ENCODE data around the gene RBPJL. TPM values are rescaled to one million over a fixed set of nuclear protein-coding genes. Genes with fewer than 3 reads are reported as not detected.

RBPJL gene
- total and polyA plus RNA-seq, 2 of the 8 experiments (the other 6 are each of a cell fraction or from before 2014, with no cell fraction given): 0.67 to 1.3 TPM

DNA sequence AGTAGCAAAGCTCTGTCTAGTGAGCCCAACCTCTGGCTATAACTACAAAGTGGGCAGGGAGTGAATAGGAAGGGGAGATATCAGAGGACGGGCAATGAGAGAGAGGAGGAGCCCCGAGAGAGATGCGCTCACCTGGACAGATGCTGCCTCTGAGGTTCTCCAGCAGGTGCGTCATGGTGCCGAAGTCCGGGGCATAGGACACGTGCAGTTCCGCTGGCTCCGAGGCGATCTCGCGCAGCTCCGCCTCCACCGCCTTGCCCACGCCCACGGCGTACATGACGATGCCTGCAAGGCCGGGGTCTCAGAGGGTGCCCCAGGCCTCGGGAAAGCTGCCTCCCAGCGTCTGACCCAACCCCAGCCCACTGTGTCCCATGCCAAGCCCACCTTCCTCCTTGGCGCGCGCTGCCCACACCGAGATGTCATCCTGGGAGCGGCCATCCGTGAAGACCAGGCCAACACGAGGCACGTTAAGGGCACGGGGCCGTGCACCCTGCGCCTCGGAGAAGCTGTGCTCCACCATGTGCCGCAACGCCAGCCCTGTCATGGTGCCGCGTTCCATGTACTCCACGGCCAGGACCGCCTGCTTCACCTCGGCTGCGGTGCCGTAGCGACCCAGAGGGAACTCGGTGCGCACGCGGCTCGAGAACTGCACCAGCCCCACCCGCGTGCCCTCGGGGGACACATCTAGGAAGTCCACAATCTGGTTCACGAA lies 8.7 kb upstream of the RBPJL start:
- H2AFZ ChIP-seq (ENCODE audit: low read length): no peak overlapping the region
- H3K9ac ChIP-seq (replicated peaks in 1 of 4; ENCODE audit: extremely low read depth in 1 of 4, low read depth in 3 of 4, low read length in 3 of 4): no peak overlapping the region
- H3K23ac ChIP-seq (ENCODE audit: insufficient read length): no peak overlapping the region
- no peak overlapping the region for H2BK120ac ChIP-seq (replicated peaks; ENCODE audit: low read depth, low read length)
- H3K27me3 ChIP-seq (replicated peaks in 1 of 4; ENCODE audit: control insufficient read depth in 3 of 4, extremely low read depth in 1 of 4, insufficient read depth in 3 of 4, low read length in 3 of 4): peaks cover 0 to 7% (median 4%) of the 10 kb centered on the region in 4 experiments; a peak in 3 of 7 replicates
- H3K23me2 ChIP-seq (ENCODE audit: low read depth, low read length): peaks cover 5% of the 10 kb centered on the region; the same call in 1 of the 2 replicates
- DNase-seq (ENCODE audit: low read depth in 1 of 2, low spot score in 2 of 2) (no peak), FAIRE-seq (no peak)
- H2BK15ac ChIP-seq (ENCODE audit: low read length): no peak overlapping the region
- no peak overlapping the region for H3K4me3 ChIP-seq (ENCODE audit: extremely low read depth in 1 of 4, insufficient read depth in 2 of 4, low read depth in 3 of 4, low read length in 4 of 4)
- no peak overlapping the region for H4K5ac ChIP-seq (ENCODE audit: insufficient read length, low read depth, low read length)
- H2BK12ac ChIP-seq (ENCODE audit: low read depth, low read length): peak overlapping the region; percentile 43; the same call in 1 of the 2 replicates
- H3K4ac ChIP-seq (replicated peaks; ENCODE audit: insufficient read length, low read depth, low read length): no peak overlapping the region
- H2AK5ac ChIP-seq (ENCODE audit: low read depth, low read length): no peak overlapping the region
- CTCF ChIA-PET (ENCODE audit: partially characterized antibody): interaction anchor here (1.1 to 2.4 kb wide), 5 partner anchors 10 to 159 kb away, joined by 3 to 10 read pairs (median 3); partner anchors contain the start of genes MATN4 and RBPJL
- no peak overlapping the region for H2BK20ac ChIP-seq (ENCODE audit: low read length)
- H3K56ac ChIP-seq (replicated peaks; ENCODE audit: insufficient read length, low read depth, low read length): no peak overlapping the region
- POLR2A ChIA-PET (ENCODE audit: partially characterized antibody): interaction anchor here (1.8 kb wide), 1 partner anchor 11 kb away, joined by 7 read pairs; the partner anchor contains the start of gene MATN4
- no peak overlapping the region for H4K8ac ChIP-seq (ENCODE audit: extremely low read depth, insufficient read depth, low read length)
- peaks cover 8 to 12% of the 10 kb centered on the region in 2 experiments for H3K9me3 ChIP-seq (ENCODE audit: insufficient read depth in 2 of 2, low read depth in 1 of 2, low read length in 1 of 2)
- H4K91ac ChIP-seq (replicated peaks; ENCODE audit: insufficient read length, low read length): no peak overlapping the region
- H3K27ac ChIP-seq (ENCODE audit: low read depth, low read length): no peak overlapping the region
- no peak overlapping the region for H2BK5ac ChIP-seq (ENCODE audit: low read depth, low read length)
- H3K79me2 ChIP-seq (ENCODE audit: control insufficient read depth in 1 of 2, insufficient read depth in 2 of 2, low read length in 2 of 2): no peaks in the 10 kb centered on the region
- H3K4me1 ChIP-seq (replicated peaks in 1 of 4; ENCODE audit: control insufficient read depth in 3 of 4, insufficient read depth in 4 of 4, low read length in 3 of 4): peaks cover 0 to 5% (median 3%) of the 10 kb centered on the region in 4 experiments; a peak in 4 of 7 replicates
- H3K79me1 ChIP-seq (ENCODE audit: low read depth, low read length): no peaks in the 10 kb centered on the region
- WGBS, 2 experiments (ENCODE audit: extremely low coverage in 1 of 2, insufficient coverage in 1 of 2, insufficient read length in 1 of 2, insufficient replicate concordance in 2 of 2, low coverage in 1 of 2, low lambda C conversion rate in 2 of 2, missing lambda C conversion rate in 1 of 2): 90% methylated on average over 48 of the region's 52 CpGs; no CpG with 5 or more reads in 1 of the 2 experiments
- H3K36me3 ChIP-seq (ENCODE audit: control insufficient read depth in 2 of 4, insufficient read depth in 4 of 4, low read length in 3 of 4): 0 out of 8 replicates have a peak, but pooled peaks cover 0 to 3% (median 0%) of the 10 kb centered on the region in 4 experiments
- H3K18ac ChIP-seq (ENCODE audit: extremely low read depth, low read length): no peak overlapping the region
- H4K20me1 ChIP-seq (replicated peaks in 1 of 2; ENCODE audit: control insufficient read depth in 1 of 2, insufficient read depth in 2 of 2, low read length in 2 of 2): no peaks in the 10 kb centered on the region
- H3K14ac ChIP-seq (ENCODE audit: insufficient read length): no peak overlapping the region
- H3K4me2 ChIP-seq (ENCODE audit: insufficient read depth in 1 of 2, low read depth in 2 of 2, low read length in 2 of 2): no peak overlapping the region
- TF ChIP-seq, protein P1, sequence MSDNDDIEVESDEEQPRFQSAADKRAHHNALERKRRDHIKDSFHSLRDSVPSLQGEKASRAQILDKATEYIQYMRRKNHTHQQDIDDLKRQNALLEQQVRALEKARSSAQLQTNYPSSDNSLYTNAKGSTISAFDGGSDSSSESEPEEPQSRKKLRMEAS (IDR thresholded peaks at IDR 0.05): no peak
- TF ChIP-seq TBP (IDR thresholded peaks at IDR 0.05; ENCODE audit: low read depth, low read length): no peak
- TF ChIP-seq BACH1 (IDR thresholded peaks at IDR 0.05; ENCODE audit: low read length): no peak
- TF ChIP-seq SIN3A (conservative IDR thresholded peaks at IDR 0.05 in 1 of 2, IDR thresholded peaks at IDR 0.05 in 1 of 2; ENCODE audit: low read depth in 1 of 2, low read length in 2 of 2): no peak
- no peak for TF ChIP-seq GTF2F1 (IDR thresholded peaks at IDR 0.05; ENCODE audit: borderline replicate concordance, low read depth, low read length)
- TF ChIP-seq RFX5 (IDR thresholded peaks at IDR 0.05; ENCODE audit: borderline replicate concordance, low read depth, low read length): no peak
- no peak for TF ChIP-seq RXRA (IDR thresholded peaks at IDR 0.05; ENCODE audit: insufficient read depth, low read depth, low read length)
- TF ChIP-seq SP4 (IDR thresholded peaks at IDR 0.05; ENCODE audit: low read length): no peak
- TF ChIP-seq CBX8 (IDR thresholded peaks at IDR 0.05; ENCODE audit: borderline replicate concordance, low read depth, low read length): no peak
- no peak for TF ChIP-seq E2F6 (IDR thresholded peaks at IDR 0.05)
- no peak for TF ChIP-seq RNF2 (IDR thresholded peaks at IDR 0.05; ENCODE audit: borderline replicate concordance, low read depth, low read length, missing control alignments, poor library complexity, severe bottlenecking)
